HG02870 (cell line): ENCODE data around the gene MEP1B.
"Not testable (repeated sequence)": the region's sequence is repeated elsewhere in the genome, so short reads cannot be mapped to it uniquely, and the experiment has no call there.

Experiments
- ATAC-seq: cut with Tn5 transposase; IDR thresholded peaks from one replicate; pipeline ENCODE4 v1.9.1; 2021; ENCODE audit warnings: mild to moderate bottlenecking, moderate library complexity; ENCODE audit not compliant: unreplicated experiment

MEP1B gene

DNA sequence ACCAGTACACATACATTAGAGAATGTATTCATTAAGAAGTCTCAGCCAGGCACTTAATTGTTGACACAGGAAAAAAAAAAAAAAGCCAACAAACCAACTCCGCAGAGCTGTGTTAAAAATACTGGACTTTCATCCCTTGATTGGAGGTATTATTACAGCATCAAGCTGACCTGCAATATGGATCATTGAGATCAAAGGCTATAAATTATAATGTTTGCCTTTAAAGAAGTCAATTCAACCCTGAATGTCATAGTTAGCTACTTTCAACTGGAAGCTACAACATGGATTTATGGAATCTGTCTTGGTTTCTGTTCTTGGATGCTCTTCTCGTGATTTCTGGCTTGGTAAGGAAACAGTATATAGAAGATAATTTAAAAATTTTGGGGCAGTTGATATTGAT is at the start of gene MEP1B:
Gene MEP1B (plus strand): TSS at position 250 of the 400 bp plus-strand sequence. CDS start 32 bp downstream, at position 282.
- no peak for ATAC-seq

DNA sequence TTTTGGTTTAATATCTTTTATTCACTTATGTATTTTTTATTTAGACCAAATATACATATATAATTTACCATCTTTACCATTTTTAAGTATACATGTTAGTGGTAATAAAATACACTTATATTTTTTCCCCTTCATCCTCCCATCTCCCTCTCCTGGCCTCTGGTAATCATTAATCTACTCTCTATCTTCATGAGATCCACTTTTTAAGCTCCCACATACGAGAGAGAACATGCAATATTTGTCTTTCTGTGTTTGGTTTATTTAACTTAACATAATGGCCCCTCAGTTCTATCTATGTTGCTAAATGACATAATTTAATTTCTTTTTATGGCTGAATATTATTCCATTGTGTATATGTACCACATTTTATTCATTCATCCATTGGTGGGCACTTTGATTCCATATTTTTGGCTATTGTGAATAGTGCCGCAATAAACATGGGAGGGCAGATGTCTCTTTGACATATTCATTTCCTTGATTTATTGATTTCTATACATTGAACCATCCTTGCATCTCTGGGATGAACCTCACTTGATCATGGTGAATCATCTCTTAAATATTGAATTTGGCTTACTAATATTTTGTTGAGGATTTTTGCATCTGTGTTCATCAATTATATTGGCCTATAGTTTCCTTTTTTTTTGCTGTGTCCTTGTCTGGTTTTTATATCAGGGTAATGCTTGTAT is 41.5 kb upstream of the MEP1B start:
- ATAC-seq: no peak

DNA sequence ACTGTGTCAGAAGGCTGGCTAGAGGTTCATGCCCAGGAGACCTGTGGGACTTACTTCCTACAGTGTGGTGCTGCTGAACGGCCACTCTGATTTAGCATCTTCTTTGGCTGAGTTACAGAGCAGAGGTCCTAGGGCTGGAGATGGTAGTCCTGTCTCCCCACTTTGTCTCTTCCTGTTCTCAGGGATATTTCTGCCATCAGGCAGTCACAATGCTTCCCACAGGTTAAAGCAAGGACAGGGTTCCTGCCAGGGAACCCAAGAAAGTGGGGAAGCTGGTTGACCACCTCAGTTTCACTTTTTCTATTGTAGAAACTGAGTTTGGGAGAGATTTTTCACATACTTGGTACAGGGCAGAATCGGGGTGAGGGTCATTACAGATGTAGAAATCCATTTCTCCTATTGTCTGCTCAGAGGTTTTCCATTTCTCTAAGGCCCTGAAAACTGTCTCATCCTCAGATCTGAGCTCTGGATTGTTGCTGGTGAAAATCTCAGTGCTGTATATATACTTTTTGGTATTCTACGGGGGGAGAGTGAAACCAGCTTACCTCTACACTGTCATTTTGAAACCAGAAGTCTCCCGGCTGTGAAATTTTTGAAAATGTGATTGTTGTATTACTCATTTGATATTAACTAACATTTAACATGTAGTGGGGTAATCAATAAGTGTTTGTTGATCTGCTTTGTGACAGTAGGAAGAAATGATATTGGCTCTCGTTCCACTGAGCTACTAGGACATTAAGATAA is 37.0 kb upstream of the MEP1B start:
- peak; percentile 91 for ATAC-seq

- no peak for ATAC-seq
Measured at GRCh38 chr18:32156855-32157254, 33.0 kb upstream of the MEP1B start.

DNA sequence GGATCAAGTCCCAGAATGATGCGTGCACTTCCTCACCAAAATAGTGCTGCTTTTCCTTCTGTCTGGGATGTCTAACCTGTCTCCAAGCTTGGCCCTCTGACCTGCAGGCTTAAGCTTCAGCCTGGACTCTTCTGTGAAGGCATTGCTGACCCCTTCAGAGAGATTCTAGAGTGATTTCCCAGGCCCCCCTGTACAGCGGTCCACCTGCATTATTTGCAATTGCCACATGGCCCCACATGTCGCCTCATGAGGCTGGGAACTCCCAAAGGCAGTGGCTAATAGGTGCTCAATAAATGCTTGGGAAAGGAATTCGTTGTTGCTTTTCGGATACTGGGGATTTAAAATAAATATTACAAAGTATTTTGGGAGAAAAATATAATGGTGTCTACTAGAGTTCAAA is 32.3 kb upstream of the MEP1B start:
- ATAC-seq: no peak

DNA sequence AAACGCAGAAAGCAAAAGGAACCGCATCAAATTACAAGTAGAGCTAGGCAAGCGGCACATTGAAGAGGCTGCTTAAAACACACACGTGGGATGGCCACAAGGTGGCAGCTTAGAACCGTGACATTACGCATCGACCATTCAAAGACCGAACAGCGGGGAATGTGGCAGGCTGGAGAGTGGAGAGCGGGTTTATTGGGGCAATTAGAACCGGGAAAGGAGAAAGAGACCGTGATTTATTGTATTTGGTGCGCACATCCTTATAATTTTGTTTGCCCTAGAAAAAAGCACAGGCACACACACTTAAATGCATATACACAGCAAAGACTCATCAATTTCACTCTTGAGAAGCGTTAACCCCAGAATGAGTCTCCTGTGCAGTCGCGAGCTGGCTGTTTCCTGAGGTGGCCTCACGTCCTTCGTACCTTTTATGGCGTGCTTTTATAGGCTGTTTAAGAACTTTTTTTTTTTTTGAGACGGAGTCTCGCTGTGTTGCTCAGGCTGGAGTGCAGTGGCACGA is 31.7 kb upstream of the MEP1B start:
- ATAC-seq: peak; percentile 84

GRCh38 chr18:32158631-32159030 is 31.2 kb upstream of the MEP1B start:
- not testable (repeated sequence) for ATAC-seq

GRCh38 chr18:32160547-32160946 is 29.3 kb upstream of the MEP1B start:
- no peak for ATAC-seq

- ATAC-seq: no peak
Measured at GRCh38 chr18:32167980-32168730, 21.7 kb upstream of the MEP1B start.

GRCh38 chr18:32173654-32174053 is 16.2 kb upstream of the MEP1B start:
- ATAC-seq: no peak

DNA sequence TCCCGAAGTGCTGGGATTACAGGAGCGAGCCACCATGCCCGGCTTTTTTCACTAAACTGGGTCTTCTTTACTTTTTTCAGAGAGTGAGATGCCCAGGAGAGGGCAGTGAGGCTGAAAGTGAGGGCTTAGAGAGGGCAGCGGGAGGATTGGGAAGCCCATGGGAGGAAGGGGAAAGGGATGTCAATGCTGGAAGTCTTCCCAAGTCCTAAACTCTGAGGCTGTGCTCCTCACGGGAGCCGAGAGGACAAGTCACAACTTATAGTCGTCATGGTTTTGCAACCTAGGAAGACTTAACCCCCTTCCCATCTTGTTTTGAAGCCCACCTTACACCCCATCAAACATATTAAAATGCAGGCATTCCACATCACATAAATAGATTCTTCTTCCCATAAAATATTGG is 15.1 kb upstream of the MEP1B start:
- no peak for ATAC-seq

DNA sequence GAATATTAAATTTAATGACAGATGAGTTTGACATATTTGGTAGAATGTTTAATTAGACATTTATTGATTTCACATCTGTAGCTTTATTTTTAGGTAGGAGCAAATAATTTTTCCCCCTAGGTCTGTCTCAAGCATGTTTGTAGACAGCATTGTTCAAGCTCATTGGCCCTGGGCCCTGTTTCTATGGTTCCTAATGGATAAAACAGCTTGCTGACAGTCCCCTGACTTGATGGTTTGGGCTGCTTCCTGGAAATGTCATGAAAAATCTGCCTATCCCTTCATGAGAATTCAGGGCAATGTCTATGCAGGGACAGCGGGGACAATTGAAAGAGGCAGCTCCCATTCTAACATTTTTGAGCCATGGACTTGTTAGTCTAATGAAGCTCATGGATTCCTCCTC is 14.6 kb upstream of the MEP1B start:
- ATAC-seq: no peak

- ATAC-seq: not testable (repeated sequence)
Measured at GRCh38 chr18:32176745-32177144, 13.1 kb upstream of the MEP1B start.

DNA sequence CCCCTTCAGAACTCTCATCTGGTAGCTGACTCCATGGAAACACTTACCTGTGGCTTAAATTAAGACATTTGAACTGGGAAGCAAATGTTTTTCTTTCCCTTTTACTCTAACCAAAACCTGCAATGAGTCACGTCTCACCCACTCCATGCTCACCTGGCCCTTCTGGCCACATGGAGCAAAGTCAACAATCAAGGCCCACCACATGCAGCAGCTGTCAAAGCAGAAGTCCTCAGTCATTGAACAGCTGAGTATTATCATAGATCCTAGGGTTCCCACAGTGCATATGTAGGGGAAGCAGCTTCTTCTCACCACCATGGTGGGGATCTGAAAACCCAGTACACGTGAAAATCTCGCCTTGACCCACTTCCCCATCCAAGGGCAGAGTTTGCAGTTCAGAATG is 12.3 kb upstream of the MEP1B start:
- no peak for ATAC-seq

- no peak for ATAC-seq
Measured at GRCh38 chr18:32183503-32183902, 6.3 kb upstream of the MEP1B start.

- no peak for ATAC-seq
Measured at GRCh38 chr18:32190209-32190608, 370 bp downstream of the MEP1B start.

GRCh38 chr18:32195881-32196815 is 6.3 kb downstream of the MEP1B start:
- no peak for ATAC-seq

DNA sequence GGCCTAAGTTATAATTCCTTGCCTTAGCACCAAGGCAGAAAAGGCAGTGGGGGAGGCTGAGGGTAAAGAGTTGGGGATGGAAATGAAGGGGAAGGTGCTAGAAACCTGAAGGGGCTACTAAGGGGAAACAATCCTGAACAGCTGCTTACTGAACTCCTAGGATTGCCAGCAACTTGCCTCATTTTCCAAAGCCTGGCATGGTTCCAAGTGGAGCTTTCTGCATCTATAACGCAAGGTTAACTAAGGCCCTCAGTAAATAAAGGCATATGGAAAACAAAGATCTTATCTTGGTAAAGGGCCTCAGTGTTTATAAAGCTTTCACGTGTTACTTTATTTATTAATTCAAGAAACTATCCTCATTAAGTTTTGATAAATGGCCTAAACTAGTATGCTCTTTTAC is 10.9 kb downstream of the MEP1B start:
- ATAC-seq: no peak

DNA sequence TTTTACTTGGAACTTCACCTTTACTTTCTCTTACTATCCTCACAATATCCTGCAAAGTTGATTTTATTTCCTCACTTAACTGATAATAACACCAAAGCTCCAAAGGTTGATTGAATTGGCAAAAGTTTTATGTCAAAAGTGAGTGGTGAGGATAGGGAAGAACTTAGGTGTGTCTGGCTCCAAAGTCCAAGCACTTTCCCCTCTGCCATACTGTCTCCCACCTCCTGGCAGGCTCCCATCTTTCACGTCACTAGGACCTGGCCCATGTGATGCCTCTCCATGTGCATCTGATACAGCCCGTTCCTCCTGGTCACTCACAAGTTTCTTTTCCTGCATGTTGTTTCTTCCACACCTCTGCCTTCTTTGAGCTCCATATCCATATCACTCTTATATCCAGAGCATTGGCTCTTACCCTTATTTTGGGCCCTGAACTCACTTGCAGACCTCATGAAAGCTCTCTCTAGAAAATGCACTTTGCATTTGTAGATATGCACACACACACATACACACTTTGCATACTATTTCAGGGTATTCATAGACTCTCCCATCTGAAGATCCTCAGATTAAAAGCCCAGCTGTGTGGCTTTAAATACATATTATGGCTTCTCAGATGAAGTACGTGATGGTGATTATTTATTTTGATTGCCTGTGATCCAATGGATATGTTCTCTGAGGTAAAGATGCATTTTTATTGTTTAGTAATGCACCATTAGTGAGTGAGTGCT is 12.3 kb downstream of the MEP1B start:
- no peak for ATAC-seq

GRCh38 chr18:32208023-32208422 is 18.2 kb downstream of the MEP1B start:
- no peak for ATAC-seq
